ENCODE measurements around the gene IMPDH1. TPM values are rescaled to one million over a fixed set of nuclear protein-coding genes. Genes with fewer than 3 reads are reported as not detected.
"Not testable (repeated sequence)": the region's sequence is repeated elsewhere in the genome, so short reads cannot be mapped to it uniquely, and the experiment has no call there.

The IMPDH1 gene
- total RNA-seq = 10 to 100 TPM; 18.1 to 33.7 (median 31.6) TPM

GRCh38 chr7:128409596-128410450, at the start of gene IMPDH1:
IMPDH1 (minus strand) TSS chr7:128409982; CDS start chr7:128409901, 81 bp downstream.
- 0% methylated on average over 2 to 8 of the region's 87 CpGs; no CpG with 5 or more reads in 6 of the 10 experiments for WGBS, 10 experiments
- peak; percentile 72 to 87 (median 79) for ATAC-seq (replicated peaks in 6 of 8)
- Histone ChIP-seq H3K4me3 (peak within 1 kb of the TSS; percentile 40 to 59 (median 53)), H3K4me1 (replicated peaks in 1 of 2) (peaks cover 16 to 30% of the 10 kb centered on the region in 2 donors), H3K27ac (peak within 1 kb of the TSS in 1 of 2 donors; percentile 49)
- in situ Hi-C loops (cut with MboI; ENCODE audit: low pct_unique_long_range_greater_than_20kb in 2 of 9, low sequenced_read_pairs in 9 of 9, unreplicated experiment in 9 of 9) = loop anchor here in 1 of 9 experiments (25.0 kb wide), 1 partner anchor 477 kb away; no protein-coding TSS in a partner anchor

GRCh38 chr7:128459394-128459878, 49.7 kb upstream of the IMPDH1 start:
- no peak overlapping the region for H3K4me3 ChIP-seq
- in situ Hi-C loops (cut with MboI; ENCODE audit: low pct_unique_long_range_greater_than_20kb in 2 of 9, low sequenced_read_pairs in 9 of 9, unreplicated experiment in 9 of 9) = loop anchor here in 1 of 9 experiments (25.0 kb wide), 1 partner anchor 428 kb away; no protein-coding TSS in a partner anchor
- ATAC-seq (replicated peaks in 6 of 8) = peak; percentile 24 to 57 (median 35)

GRCh38 chr7:128458956-128459355, 49.2 kb upstream of the IMPDH1 start:
- in situ Hi-C loops (cut with MboI; ENCODE audit: low pct_unique_long_range_greater_than_20kb in 2 of 9, low sequenced_read_pairs in 9 of 9, unreplicated experiment in 9 of 9) = loop anchor here in 1 of 9 experiments (25.0 kb wide), 1 partner anchor 428 kb away; no protein-coding TSS in a partner anchor
- no peak for ATAC-seq (replicated peaks in 6 of 8)
- no peak overlapping the region for H3K4me3 ChIP-seq
- peaks cover 31 to 35% of the 10 kb centered on the region in 2 donors for H3K4me1 ChIP-seq (replicated peaks in 1 of 2)
- 42 to 100% (median 63%) methylated on average over 1 to 3 of the region's 3 CpGs; no CpG with 5 or more reads in 1 of the 10 experiments for WGBS, 10 experiments
- H3K27ac ChIP-seq = no peak overlapping the region

More at GRCh38 chr7:128459394-128459878, 49.7 kb upstream of the IMPDH1 start:
- H3K27ac ChIP-seq = no peak overlapping the region
- H3K4me1 ChIP-seq (replicated peaks in 1 of 2) = peaks cover 27 to 30% of the 10 kb centered on the region in 2 donors
- 14 to 82% (median 62%) methylated on average over 2 to 4 of the region's 5 CpGs; no CpG with 5 or more reads in 1 of the 10 experiments for WGBS, 10 experiments

- H3K27ac ChIP-seq; ATAC-seq (replicated peaks in 6 of 8): not testable (repeated sequence)
- Histone ChIP-seq H3K4me1 (replicated peaks in 1 of 2) (peaks cover 31 to 35% of the 10 kb centered on the region in 2 donors), H3K4me3 (peak overlapping the region in 1 of 5 donors; percentile 91)
- in situ Hi-C loops (cut with MboI; ENCODE audit: low pct_unique_long_range_greater_than_20kb in 2 of 9, low sequenced_read_pairs in 9 of 9, unreplicated experiment in 9 of 9) = loop anchor here in 1 of 9 experiments (25.0 kb wide), 1 partner anchor 430 kb away; no protein-coding TSS in a partner anchor
- WGBS, 10 experiments = 91 to 100% (median 100%) methylated on average over 2 to 5 of the region's 6 CpGs; no CpG with 5 or more reads in 6 of the 10 experiments
Measured at GRCh38 chr7:128457385-128457784, 47.6 kb upstream of the IMPDH1 start.

GRCh38 chr7:128456255-128456725, 46.5 kb upstream of the IMPDH1 start:
- Histone ChIP-seq H3K4me3 (peak overlapping the region; percentile 51 to 91 (median 57)), H3K27ac (peak overlapping the region in 1 of 2 donors; percentile 82), H3K4me1 (replicated peaks in 1 of 2) (peaks cover 31 to 35% of the 10 kb centered on the region in 2 donors)
- WGBS, 10 experiments = 0 to 8% (median 0%) methylated on average over 1 to 3 of the region's 5 CpGs; no CpG with 5 or more reads in 5 of the 10 experiments
- in situ Hi-C loops (cut with MboI; ENCODE audit: low pct_unique_long_range_greater_than_20kb in 2 of 9, low sequenced_read_pairs in 9 of 9, unreplicated experiment in 9 of 9) = loop anchor here in 1 of 9 experiments (25.0 kb wide), 1 partner anchor 431 kb away; no protein-coding TSS in a partner anchor
- peak in 2 of 8 experiments; percentile 1 to 32 for ATAC-seq (replicated peaks in 6 of 8)

- peak within 1 kb of the TSS; percentile 51 to 91 (median 57) for H3K4me3 ChIP-seq
- WGBS, 10 experiments = 0 to 2% (median 0%) methylated on average over 1 to 28 of the region's 64 CpGs; no CpG with 5 or more reads in 6 of the 10 experiments
- in situ Hi-C loops (cut with MboI; ENCODE audit: low pct_unique_long_range_greater_than_20kb in 2 of 9, low sequenced_read_pairs in 9 of 9, unreplicated experiment in 9 of 9) = loop anchor here in 1 of 9 experiments (25.0 kb wide), 1 partner anchor 432 kb away; no protein-coding TSS in a partner anchor
- H3K4me1 ChIP-seq (replicated peaks in 1 of 2) = peaks cover 31 to 35% of the 10 kb centered on the region in 2 donors
- peak within 1 kb of the TSS; percentile 72 to 82 for H3K27ac ChIP-seq
- ATAC-seq (replicated peaks in 6 of 8) = peak; percentile 80 to 97 (median 94)
Measured at GRCh38 chr7:128455543-128456254, 45.9 kb upstream of the IMPDH1 start, which contains the start of gene HILPDA. HILPDA (plus strand) TSS chr7:128455878; CDS start chr7:128457269, 1,391 bp downstream.

GRCh38 chr7:128454808-128455542, 45.2 kb upstream of the IMPDH1 start:
- Histone ChIP-seq H3K27ac (peak overlapping the region; percentile 72 to 82), H3K4me3 (peak overlapping the region; percentile 51 to 91 (median 57)), H3K4me1 (replicated peaks in 1 of 2) (peaks cover 31 to 35% of the 10 kb centered on the region in 2 donors)
- in situ Hi-C loops (cut with MboI; ENCODE audit: low pct_unique_long_range_greater_than_20kb in 2 of 9, low sequenced_read_pairs in 9 of 9, unreplicated experiment in 9 of 9) = loop anchor here in 1 of 9 experiments (25.0 kb wide), 1 partner anchor 432 kb away; no protein-coding TSS in a partner anchor
- ATAC-seq (replicated peaks in 6 of 8) = peak in 2 of 8 experiments; percentile 2 to 6
- 6 to 100% (median 61%) methylated on average over 3 to 22 of the region's 25 CpGs for WGBS, 10 experiments

- peaks cover 28 to 35% of the 10 kb centered on the region in 2 donors for H3K4me1 ChIP-seq (replicated peaks in 1 of 2)
- H3K27ac ChIP-seq = peak overlapping the region in 1 of 2 donors; percentile 82
- peak in 5 of 8 experiments; percentile 2 to 48 (median 10) for ATAC-seq (replicated peaks in 6 of 8)
- WGBS, 10 experiments = 0 to 100% (median 49%) methylated on average over 1 to 13 of the region's 23 CpGs
- in situ Hi-C loops (cut with MboI; ENCODE audit: low pct_unique_long_range_greater_than_20kb in 2 of 9, low sequenced_read_pairs in 9 of 9, unreplicated experiment in 9 of 9) = loop anchor here in 1 of 9 experiments (25.0 kb wide), 1 partner anchor 433 kb away; no protein-coding TSS in a partner anchor
- no peak overlapping the region for H3K4me3 ChIP-seq
Measured at GRCh38 chr7:128453836-128454804, 44.3 kb upstream of the IMPDH1 start.

- in situ Hi-C loops (cut with MboI; ENCODE audit: low pct_unique_long_range_greater_than_20kb in 2 of 9, low sequenced_read_pairs in 9 of 9, unreplicated experiment in 9 of 9) = loop anchor here in 1 of 9 experiments (25.0 kb wide), 1 partner anchor 435 kb away; no protein-coding TSS in a partner anchor
- ATAC-seq (replicated peaks in 6 of 8) = no peak
- peaks cover 21 to 23% of the 10 kb centered on the region in 2 donors for H3K4me1 ChIP-seq (replicated peaks in 1 of 2)
- no peak overlapping the region for H3K4me3 ChIP-seq
- WGBS, 10 experiments = 12 to 92% (median 77%) methylated on average over 1 of the region's 1 CpG
- no peak overlapping the region for H3K27ac ChIP-seq
Measured at GRCh38 chr7:128452552-128452951, 42.8 kb upstream of the IMPDH1 start.

- WGBS, 10 experiments = 74 to 100% (median 89%) methylated on average over 2 to 5 of the region's 5 CpGs; no CpG with 5 or more reads in 2 of the 10 experiments
- no peak overlapping the region for H3K27ac ChIP-seq
- no peak overlapping the region for H3K4me3 ChIP-seq
- H3K4me1 ChIP-seq (replicated peaks in 1 of 2) = peaks cover 12 to 14% of the 10 kb centered on the region in 2 donors
- in situ Hi-C loops (cut with MboI; ENCODE audit: low pct_unique_long_range_greater_than_20kb in 2 of 9, low sequenced_read_pairs in 9 of 9, unreplicated experiment in 9 of 9) = loop anchor here in 1 of 9 experiments (25.0 kb wide), 1 partner anchor 436 kb away; no protein-coding TSS in a partner anchor
- no peak for ATAC-seq (replicated peaks in 6 of 8)
Measured at GRCh38 chr7:128450913-128451312, 41.1 kb upstream of the IMPDH1 start.
